Neural progenitor cell (in vitro differentiated cells): ENCODE data around the gene TBCCD1.

Experiments
- EZH2 ChIP-seq: fragments of 200-600 bp; sonication (generic); IDR thresholded peaks from 2 replicates; pipeline ENCODE4 v1.6.1; 2017; ENCODE audit warnings: antibody characterized with exemption, mild to moderate bottlenecking, moderate library complexity
- TF ChIP-seq, protein P1 (sequence below): fragments of 200-600 bp; sonication (generic); IDR thresholded peaks from 2 replicates; pipeline ENCODE4 v1.5.1; 2017; ENCODE audit warnings: antibody characterized with exemption, mild to moderate bottlenecking

DNA sequence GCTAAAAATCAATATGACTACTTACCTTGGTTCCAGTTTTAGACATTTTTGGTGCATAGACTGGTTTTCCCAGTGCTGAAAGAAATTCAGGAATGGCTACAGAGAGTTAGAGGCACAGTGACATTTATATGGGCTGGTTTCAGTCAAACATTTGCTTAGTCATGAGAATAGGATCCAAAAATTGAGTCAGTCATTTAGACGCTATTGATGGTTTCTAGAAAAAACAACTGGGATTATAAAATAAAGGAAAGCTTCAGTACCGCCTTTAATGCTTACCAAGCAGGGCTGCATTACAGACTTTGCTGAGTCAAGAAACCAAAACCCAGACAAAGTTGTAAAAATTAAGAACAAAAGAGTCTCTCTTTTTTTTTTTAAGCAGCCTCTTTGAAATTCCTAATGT lies 22.9 kb downstream of the TBCCD1 start, which contains the start of gene CRYGS:
- TF ChIP-seq, protein P1, sequence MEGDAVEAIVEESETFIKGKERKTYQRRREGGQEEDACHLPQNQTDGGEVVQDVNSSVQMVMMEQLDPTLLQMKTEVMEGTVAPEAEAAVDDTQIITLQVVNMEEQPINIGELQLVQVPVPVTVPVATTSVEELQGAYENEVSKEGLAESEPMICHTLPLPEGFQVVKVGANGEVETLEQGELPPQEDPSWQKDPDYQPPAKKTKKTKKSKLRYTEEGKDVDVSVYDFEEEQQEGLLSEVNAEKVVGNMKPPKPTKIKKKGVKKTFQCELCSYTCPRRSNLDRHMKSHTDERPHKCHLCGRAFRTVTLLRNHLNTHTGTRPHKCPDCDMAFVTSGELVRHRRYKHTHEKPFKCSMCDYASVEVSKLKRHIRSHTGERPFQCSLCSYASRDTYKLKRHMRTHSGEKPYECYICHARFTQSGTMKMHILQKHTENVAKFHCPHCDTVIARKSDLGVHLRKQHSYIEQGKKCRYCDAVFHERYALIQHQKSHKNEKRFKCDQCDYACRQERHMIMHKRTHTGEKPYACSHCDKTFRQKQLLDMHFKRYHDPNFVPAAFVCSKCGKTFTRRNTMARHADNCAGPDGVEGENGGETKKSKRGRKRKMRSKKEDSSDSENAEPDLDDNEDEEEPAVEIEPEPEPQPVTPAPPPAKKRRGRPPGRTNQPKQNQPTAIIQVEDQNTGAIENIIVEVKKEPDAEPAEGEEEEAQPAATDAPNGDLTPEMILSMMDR = no peak
- TF ChIP-seq EZH2 = no peak
